Liver (tissue), 9 donors: ENCODE results near the gene BOC. TPM values are rescaled to one million over a fixed set of nuclear protein-coding genes. Genes with fewer than 3 reads are reported as not detected.

Source experiments
- DNase-seq: peaks from one replicate; pipeline ENCODE4 v3.0.0-alpha.2; 2017; ENCODE audit warnings: low spot score
- H3K27ac ChIP-seq, 2 donors: one replicate each; pipeline ENCODE4 v1.7.0; 2013; ENCODE audit warnings: inconsistent platforms in 2 of 2, low read length in 2 of 2, control low read depth in 1 of 2, low read depth in 1 of 2, mild to moderate bottlenecking in 1 of 2
- H3K27me3 ChIP-seq, 4 donors: one replicate each; pipeline versions ENCODE4 v1.6.1 to v1.7.0; 2013; ENCODE audit warnings: low read length in 3 of 4, inconsistent platforms in 1 of 4, mild to moderate bottlenecking in 1 of 4, moderate library complexity in 1 of 4; ENCODE audit not compliant: control insufficient read depth in 4 of 4, insufficient read depth in 4 of 4
- H3K36me3 ChIP-seq, 4 donors: one replicate each; pipeline versions ENCODE4 v1.6.1 to v1.7.0; 2013; ENCODE audit warnings: low read length in 3 of 4, mild to moderate bottlenecking in 3 of 4, low read depth in 1 of 4, moderate library complexity in 1 of 4; ENCODE audit not compliant: control insufficient read depth in 4 of 4, insufficient read depth in 3 of 4
- H3K4me1 ChIP-seq, 4 donors: one replicate each; pipeline versions ENCODE4 v1.6.1 to v1.7.0; 2013; ENCODE audit warnings: low read length in 3 of 4, mild to moderate bottlenecking in 3 of 4, moderate library complexity in 1 of 4; ENCODE audit not compliant: control insufficient read depth in 4 of 4, insufficient read depth in 4 of 4
- H3K4me3 ChIP-seq, 3 donors: one replicate each; pipeline versions ENCODE4 v1.6.1 to v1.7.0; 2013; ENCODE audit warnings: low read length in 3 of 3, control low read depth in 1 of 3, low read depth in 1 of 3, mild to moderate bottlenecking in 1 of 3
- H3K9ac ChIP-seq, 2 donors: one replicate each; pipeline ENCODE4 v1.7.0; 2013; ENCODE audit warnings: low read length in 2 of 2, mild to moderate bottlenecking in 2 of 2, moderate library complexity in 2 of 2, control low read depth in 1 of 2, low read depth in 1 of 2
- H3K9me3 ChIP-seq, 4 donors: one replicate each; pipeline versions ENCODE4 v1.6.1 to v1.7.0; 2013; ENCODE audit warnings: low read length in 3 of 4; ENCODE audit not compliant: control insufficient read depth in 4 of 4
- EGR1 ChIP-seq, 2 donors: IDR thresholded peaks; 2 replicates each; pipeline ENCODE4 v1.6.1; 2016 to 2018; ENCODE audit warnings: antibody characterized with exemption in 2 of 2, low read depth in 2 of 2
- FOXA1 ChIP-seq: IDR thresholded peaks from 2 replicates; pipeline ENCODE4 v1.6.1; 2016; ENCODE audit warnings: antibody characterized with exemption
- FOXA2 ChIP-seq: IDR thresholded peaks from 2 replicates; pipeline ENCODE4 v1.6.1; 2016; ENCODE audit warnings: antibody characterized with exemption
- GABPA ChIP-seq, 2 donors: IDR thresholded peaks in 1 of 2; conservative IDR thresholded peaks in 1 of 2; 2 replicates each; pipeline ENCODE4 v1.6.1; 2016; ENCODE audit warnings: antibody characterized with exemption in 2 of 2, mild to moderate bottlenecking in 1 of 2, moderate library complexity in 1 of 2
- HNF4A ChIP-seq, 2 donors: conservative IDR thresholded peaks; 2 replicates each; pipeline ENCODE4 v1.6.1; 2016; ENCODE audit warnings: antibody characterized with exemption in 2 of 2, mild to moderate bottlenecking in 2 of 2
- HNF4G ChIP-seq: IDR thresholded peaks from 2 replicates; pipeline ENCODE4 v1.6.1; 2016; ENCODE audit warnings: antibody characterized with exemption
- JUND ChIP-seq, 2 donors: IDR thresholded peaks; 2 replicates each; pipeline ENCODE4 v1.6.1; 2016; ENCODE audit warnings: antibody characterized with exemption in 2 of 2
- NR2F2 ChIP-seq: IDR thresholded peaks from 2 replicates; pipeline ENCODE4 v1.6.1; 2016; ENCODE audit warnings: antibody characterized with exemption
- RAD21 ChIP-seq, 2 donors: IDR thresholded peaks; 2 replicates each; pipeline ENCODE4 v1.6.1; 2016; ENCODE audit warnings: antibody characterized with exemption in 2 of 2, mild to moderate bottlenecking in 2 of 2
- RXRA ChIP-seq, 2 donors: IDR thresholded peaks; 2 replicates each; pipeline ENCODE4 v1.6.1; 2017 to 2018; ENCODE audit warnings: antibody characterized with exemption in 2 of 2, mild to moderate bottlenecking in 1 of 2
- SP1 ChIP-seq: IDR thresholded peaks from 2 replicates; pipeline ENCODE4 v1.6.1; 2018; ENCODE audit warnings: antibody characterized with exemption, mild to moderate bottlenecking
- TAF1 ChIP-seq: conservative IDR thresholded peaks from 2 replicates; pipeline ENCODE4 v1.6.1; 2016; ENCODE audit warnings: antibody characterized with exemption, mild to moderate bottlenecking
- YY1 ChIP-seq: IDR thresholded peaks from 2 replicates; pipeline ENCODE4 v1.6.1; 2016; ENCODE audit warnings: antibody characterized with exemption, mild to moderate bottlenecking
- WGBS: extraction: QIAGEN DNeasy Blood & Tissue Kit; methylation state at CpG from one replicate; pipeline ENCODE4 v1.1.7; 2013; 5-methylcytosine and 5-hydroxymethylcytosine counted together
- polyA plus RNA-seq, 2 donors: library from polyadenylated mRNA; stranded (reverse) in 1 of 2; unstranded in 1 of 2; fragments of 200-250 nt in 1 of 2; fragments of >200 nt in 1 of 2; fragmentation: Nextera tagmentation in 1 of 2; extraction: Ambion mirVana in 1 of 2; gene quantifications; one replicate each; pipeline versions ENCODE4 v1.2.1 to v1.2.3, GENCODE V29; 2013 to 2015
- total RNA-seq, 2 donors: library from RNA; depleted of rRNA; stranded (reverse); fragments of >200 nt; gene quantifications; one replicate each; pipeline ENCODE4 v1.2.3, GENCODE V29; 2014
- TF ChIP-seq, protein P1 (sequence below): fragments of 150-350 bp; IDR thresholded peaks from 2 replicates; pipeline ENCODE4 v1.5.1; 2017; ENCODE audit warnings: improper control_type of control experiment, low read depth, low read length; ENCODE audit not compliant: missing input control
- TF ChIP-seq, protein P2 (sequence below): IDR thresholded peaks from 2 replicates; pipeline ENCODE4 v1.6.1; 2016; ENCODE audit warnings: antibody characterized with exemption
- TF ChIP-seq, protein P3 (sequence below): IDR thresholded peaks from 2 replicates; pipeline ENCODE4 v1.6.1; 2016; ENCODE audit warnings: antibody characterized with exemption, mild to moderate bottlenecking
- TF ChIP-seq, protein P4 (sequence below): IDR thresholded peaks from 2 replicates; pipeline ENCODE4 v1.6.1; 2016; ENCODE audit warnings: antibody characterized with exemption
- donor health status: healthy.
- donor health status: healthy.
- donor health status: healthy.
- donor health status: healthy.
- donor health status: healthy.

Gene BOC
- total and polyA plus RNA-seq, 4 donors = 0.31 to 1.5 (median 0.65) TPM; not detected in 1

DNA sequence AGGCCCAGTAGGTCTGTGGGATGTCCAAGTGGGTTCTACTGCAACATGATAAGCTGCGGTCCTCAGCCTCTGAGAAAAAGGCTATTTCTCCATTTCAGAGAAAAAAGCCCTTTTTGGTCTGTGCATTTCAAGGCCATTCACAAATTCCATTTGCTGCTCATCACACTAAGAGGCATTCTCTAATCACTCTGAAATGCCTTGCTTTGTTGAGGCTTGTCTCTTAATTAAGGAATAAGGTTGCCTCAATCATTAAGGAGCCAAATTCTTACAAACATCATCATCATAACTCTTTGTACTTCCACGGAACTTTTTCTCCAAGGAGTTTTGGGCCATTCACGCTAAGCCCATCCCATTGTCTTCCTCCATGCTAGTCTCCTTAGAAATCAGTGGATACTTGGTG lies 74.4 kb downstream of the BOC start:
- TF ChIP-seq, protein P1, sequence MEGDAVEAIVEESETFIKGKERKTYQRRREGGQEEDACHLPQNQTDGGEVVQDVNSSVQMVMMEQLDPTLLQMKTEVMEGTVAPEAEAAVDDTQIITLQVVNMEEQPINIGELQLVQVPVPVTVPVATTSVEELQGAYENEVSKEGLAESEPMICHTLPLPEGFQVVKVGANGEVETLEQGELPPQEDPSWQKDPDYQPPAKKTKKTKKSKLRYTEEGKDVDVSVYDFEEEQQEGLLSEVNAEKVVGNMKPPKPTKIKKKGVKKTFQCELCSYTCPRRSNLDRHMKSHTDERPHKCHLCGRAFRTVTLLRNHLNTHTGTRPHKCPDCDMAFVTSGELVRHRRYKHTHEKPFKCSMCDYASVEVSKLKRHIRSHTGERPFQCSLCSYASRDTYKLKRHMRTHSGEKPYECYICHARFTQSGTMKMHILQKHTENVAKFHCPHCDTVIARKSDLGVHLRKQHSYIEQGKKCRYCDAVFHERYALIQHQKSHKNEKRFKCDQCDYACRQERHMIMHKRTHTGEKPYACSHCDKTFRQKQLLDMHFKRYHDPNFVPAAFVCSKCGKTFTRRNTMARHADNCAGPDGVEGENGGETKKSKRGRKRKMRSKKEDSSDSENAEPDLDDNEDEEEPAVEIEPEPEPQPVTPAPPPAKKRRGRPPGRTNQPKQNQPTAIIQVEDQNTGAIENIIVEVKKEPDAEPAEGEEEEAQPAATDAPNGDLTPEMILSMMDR = no peak
- TF ChIP-seq, protein P2, sequence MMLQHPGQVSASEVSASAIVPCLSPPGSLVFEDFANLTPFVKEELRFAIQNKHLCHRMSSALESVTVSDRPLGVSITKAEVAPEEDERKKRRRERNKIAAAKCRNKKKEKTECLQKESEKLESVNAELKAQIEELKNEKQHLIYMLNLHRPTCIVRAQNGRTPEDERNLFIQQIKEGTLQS = no peak
- TF ChIP-seq SP1 = no peak
- TF ChIP-seq TAF1 = no peak
- TF ChIP-seq FOXA2 = no peak
- TF ChIP-seq HNF4A (conservative IDR thresholded peaks at IDR 0.05) = no peak
- no peak for TF ChIP-seq RAD21 (IDR thresholded peaks at IDR 0.05)
- TF ChIP-seq RXRA (IDR thresholded peaks at IDR 0.05) = no peak
- TF ChIP-seq YY1 = no peak
- TF ChIP-seq HNF4G = no peak
- TF ChIP-seq, protein P3, sequence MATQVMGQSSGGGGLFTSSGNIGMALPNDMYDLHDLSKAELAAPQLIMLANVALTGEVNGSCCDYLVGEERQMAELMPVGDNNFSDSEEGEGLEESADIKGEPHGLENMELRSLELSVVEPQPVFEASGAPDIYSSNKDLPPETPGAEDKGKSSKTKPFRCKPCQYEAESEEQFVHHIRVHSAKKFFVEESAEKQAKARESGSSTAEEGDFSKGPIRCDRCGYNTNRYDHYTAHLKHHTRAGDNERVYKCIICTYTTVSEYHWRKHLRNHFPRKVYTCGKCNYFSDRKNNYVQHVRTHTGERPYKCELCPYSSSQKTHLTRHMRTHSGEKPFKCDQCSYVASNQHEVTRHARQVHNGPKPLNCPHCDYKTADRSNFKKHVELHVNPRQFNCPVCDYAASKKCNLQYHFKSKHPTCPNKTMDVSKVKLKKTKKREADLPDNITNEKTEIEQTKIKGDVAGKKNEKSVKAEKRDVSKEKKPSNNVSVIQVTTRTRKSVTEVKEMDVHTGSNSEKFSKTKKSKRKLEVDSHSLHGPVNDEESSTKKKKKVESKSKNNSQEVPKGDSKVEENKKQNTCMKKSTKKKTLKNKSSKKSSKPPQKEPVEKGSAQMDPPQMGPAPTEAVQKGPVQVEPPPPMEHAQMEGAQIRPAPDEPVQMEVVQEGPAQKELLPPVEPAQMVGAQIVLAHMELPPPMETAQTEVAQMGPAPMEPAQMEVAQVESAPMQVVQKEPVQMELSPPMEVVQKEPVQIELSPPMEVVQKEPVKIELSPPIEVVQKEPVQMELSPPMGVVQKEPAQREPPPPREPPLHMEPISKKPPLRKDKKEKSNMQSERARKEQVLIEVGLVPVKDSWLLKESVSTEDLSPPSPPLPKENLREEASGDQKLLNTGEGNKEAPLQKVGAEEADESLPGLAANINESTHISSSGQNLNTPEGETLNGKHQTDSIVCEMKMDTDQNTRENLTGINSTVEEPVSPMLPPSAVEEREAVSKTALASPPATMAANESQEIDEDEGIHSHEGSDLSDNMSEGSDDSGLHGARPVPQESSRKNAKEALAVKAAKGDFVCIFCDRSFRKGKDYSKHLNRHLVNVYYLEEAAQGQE = no peak
- no peak for TF ChIP-seq JUND (IDR thresholded peaks at IDR 0.05)
- no peak for TF ChIP-seq FOXA1
- TF ChIP-seq GABPA (IDR thresholded peaks at IDR 0.05 in 1 of 2, conservative IDR thresholded peaks at IDR 0.05 in 1 of 2) = no peak
- Histone ChIP-seq H3K36me3 (no peaks in the 10 kb centered on the region), H3K9me3 (no peaks in the 10 kb centered on the region), H3K4me1 (peaks cover 3 to 10% (median 5%) of the 10 kb centered on the region in 4 donors), H3K27ac (no peak overlapping the region), H3K27me3 (no peaks in the 10 kb centered on the region), H3K9ac (no peak overlapping the region), H3K4me3 (no peak overlapping the region)
- no peak for DNase-seq
- WGBS = 96% methylated on average over 3 of the region's 3 CpGs

DNA sequence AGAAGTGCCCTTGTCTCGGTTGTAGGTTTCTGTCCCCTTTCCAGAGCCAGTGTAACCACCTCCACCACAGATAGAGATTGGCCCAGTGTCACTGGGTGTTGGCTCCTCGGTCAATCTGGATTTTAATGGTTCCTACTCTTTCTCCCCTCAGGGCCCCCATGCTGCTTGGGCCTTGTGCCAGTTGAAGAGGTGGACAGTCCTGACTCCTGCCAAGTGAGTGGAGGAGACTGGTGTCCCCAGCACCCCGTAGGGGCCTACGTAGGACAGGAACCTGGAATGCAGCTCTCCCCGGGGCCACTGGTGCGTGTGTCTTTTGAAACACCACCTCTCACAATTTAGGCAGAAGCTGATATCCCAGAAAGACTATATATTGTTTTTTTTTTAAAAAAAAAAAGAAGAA lies 75.2 kb downstream of the BOC start:
- no peak overlapping the region for H3K27ac ChIP-seq
- DNase-seq = no peak

More for the DNA sequence above, 75.2 kb downstream of the BOC start:
- Histone ChIP-seq H3K27me3 (no peaks in the 10 kb centered on the region), H3K9ac (no peak overlapping the region), H3K4me3 (no peak overlapping the region), H3K9me3 (no peaks in the 10 kb centered on the region), H3K4me1 (peaks cover 3 to 10% (median 5%) of the 10 kb centered on the region in 4 donors), H3K36me3 (no peaks in the 10 kb centered on the region)
- TF ChIP-seq EGR1 (IDR thresholded peaks at IDR 0.05; ENCODE audit: low read depth in 2 of 2) = no peak
- TF ChIP-seq YY1 = no peak
- TF ChIP-seq FOXA1 = no peak
- TF ChIP-seq, protein P1 = no peak
- TF ChIP-seq, protein P4, sequence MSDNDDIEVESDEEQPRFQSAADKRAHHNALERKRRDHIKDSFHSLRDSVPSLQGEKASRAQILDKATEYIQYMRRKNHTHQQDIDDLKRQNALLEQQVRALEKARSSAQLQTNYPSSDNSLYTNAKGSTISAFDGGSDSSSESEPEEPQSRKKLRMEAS = no peak
- TF ChIP-seq HNF4A (conservative IDR thresholded peaks at IDR 0.05) = no peak
- no peak for TF ChIP-seq NR2F2
- no peak for TF ChIP-seq GABPA (IDR thresholded peaks at IDR 0.05 in 1 of 2, conservative IDR thresholded peaks at IDR 0.05 in 1 of 2)
- TF ChIP-seq, protein P3 = no peak
- no peak for TF ChIP-seq HNF4G
- no peak for TF ChIP-seq TAF1
- TF ChIP-seq, protein P2 = no peak
- no peak for TF ChIP-seq SP1
- TF ChIP-seq FOXA2 = no peak
- no peak for TF ChIP-seq RAD21 (IDR thresholded peaks at IDR 0.05)
- 93% methylated on average over 6 of the region's 6 CpGs for WGBS
